Measurements from ENCODE around the gene SERPINA4. TPM values are rescaled to one million over a fixed set of nuclear protein-coding genes. Genes with fewer than 3 reads are reported as not detected.

SERPINA4 gene
- total and polyA plus RNA-seq, 2 of the 13 experiments (the other 11 are each of a cell fraction or from before 2014, with no cell fraction given) = 39.1 to 57.8 TPM

DNA sequence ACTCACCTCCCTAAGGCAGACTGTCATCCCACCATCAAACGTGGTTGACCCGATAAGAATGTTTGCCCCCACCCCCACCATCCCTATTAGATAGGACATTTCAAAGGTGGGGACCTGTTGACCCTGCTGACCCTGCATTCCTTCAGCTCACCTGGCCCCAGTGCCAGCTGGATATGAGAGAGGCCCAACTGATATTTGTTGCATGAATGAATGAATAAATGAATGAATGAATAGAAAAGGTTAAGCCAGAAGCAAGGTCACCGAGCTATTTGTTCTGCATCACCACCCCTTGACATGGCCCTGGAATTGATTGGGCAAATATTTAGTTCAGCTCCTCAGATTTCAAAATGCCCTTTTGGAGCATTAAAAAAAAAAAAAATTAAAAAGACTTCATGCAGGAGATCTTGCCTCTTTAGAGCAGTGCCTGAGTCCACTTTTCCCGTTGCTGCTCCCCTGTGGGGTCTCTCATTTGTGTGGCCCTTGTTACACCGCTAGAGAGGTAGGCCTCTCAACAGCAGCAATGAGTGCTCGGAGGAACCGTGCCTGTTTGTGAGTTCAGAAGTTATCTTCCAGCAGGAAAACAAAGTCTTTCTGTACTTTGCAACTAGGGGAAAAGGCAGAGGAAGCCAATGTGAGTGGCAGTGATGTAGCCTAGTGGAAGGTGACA lies 11.5 kb downstream of the SERPINA4 start (continued):
- TF ChIP-seq, protein P1, sequence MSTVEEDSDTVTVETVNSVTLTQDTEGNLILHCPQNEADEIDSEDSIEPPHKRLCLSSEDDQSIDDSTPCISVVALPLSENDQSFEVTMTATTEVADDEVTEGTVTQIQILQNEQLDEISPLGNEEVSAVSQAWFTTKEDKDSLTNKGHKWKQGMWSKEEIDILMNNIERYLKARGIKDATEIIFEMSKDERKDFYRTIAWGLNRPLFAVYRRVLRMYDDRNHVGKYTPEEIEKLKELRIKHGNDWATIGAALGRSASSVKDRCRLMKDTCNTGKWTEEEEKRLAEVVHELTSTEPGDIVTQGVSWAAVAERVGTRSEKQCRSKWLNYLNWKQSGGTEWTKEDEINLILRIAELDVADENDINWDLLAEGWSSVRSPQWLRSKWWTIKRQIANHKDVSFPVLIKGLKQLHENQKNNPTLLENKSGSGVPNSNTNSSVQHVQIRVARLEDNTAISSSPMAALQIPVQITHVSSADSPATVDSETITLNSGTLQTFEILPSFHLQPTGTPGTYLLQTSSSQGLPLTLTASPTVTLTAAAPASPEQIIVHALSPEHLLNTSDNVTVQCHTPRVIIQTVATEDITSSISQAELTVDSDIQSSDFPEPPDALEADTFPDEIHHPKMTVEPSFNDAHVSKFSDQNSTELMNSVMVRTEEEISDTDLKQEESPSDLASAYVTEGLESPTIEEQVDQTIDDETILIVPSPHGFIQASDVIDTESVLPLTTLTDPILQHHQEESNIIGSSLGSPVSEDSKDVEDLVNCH (CRISPR knock-in tag; IDR thresholded peaks at IDR 0.05) = no peak
- TF ChIP-seq ZNF451 (CRISPR knock-in tag; IDR thresholded peaks at IDR 0.05) (no peak), TCF12 (IDR thresholded peaks at IDR 0.05) (no peak), TCF12 (CRISPR knock-in tag; IDR thresholded peaks at IDR 0.05) (peak; percentile 93), KLF15 (CRISPR knock-in tag; IDR thresholded peaks at IDR 0.05; ENCODE audit: borderline replicate concordance) (no peak), ZNF672 (CRISPR knock-in tag; IDR thresholded peaks at IDR 0.05) (no peak), MED13 (CRISPR knock-in tag; IDR thresholded peaks at IDR 0.05) (peak; percentile 82), ZNF780A (CRISPR knock-in tag; IDR thresholded peaks at IDR 0.05) (no peak; the same call in 1 of the 2 replicates), SCMH1 (CRISPR knock-in tag; IDR thresholded peaks at IDR 0.05; ENCODE audit: borderline replicate concordance) (no peak), HHEX (CRISPR knock-in tag; IDR thresholded peaks at IDR 0.05) (peak; percentile 83), MAFK (conservative IDR thresholded peaks at IDR 0.05 in 1 of 2, IDR thresholded peaks at IDR 0.05 in 1 of 2; ENCODE audit: low read length in 2 of 2) (no peak), CAMTA2 (CRISPR knock-in tag; IDR thresholded peaks at IDR 0.05; ENCODE audit: borderline replicate concordance) (no peak)
- TF ChIP-seq, protein P2, sequence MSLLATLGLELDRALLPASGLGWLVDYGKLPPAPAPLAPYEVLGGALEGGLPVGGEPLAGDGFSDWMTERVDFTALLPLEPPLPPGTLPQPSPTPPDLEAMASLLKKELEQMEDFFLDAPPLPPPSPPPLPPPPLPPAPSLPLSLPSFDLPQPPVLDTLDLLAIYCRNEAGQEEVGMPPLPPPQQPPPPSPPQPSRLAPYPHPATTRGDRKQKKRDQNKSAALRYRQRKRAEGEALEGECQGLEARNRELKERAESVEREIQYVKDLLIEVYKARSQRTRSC (CRISPR knock-in tag; IDR thresholded peaks at IDR 0.05; ENCODE audit: low read depth) = no peak
- TF ChIP-seq, protein P3, sequence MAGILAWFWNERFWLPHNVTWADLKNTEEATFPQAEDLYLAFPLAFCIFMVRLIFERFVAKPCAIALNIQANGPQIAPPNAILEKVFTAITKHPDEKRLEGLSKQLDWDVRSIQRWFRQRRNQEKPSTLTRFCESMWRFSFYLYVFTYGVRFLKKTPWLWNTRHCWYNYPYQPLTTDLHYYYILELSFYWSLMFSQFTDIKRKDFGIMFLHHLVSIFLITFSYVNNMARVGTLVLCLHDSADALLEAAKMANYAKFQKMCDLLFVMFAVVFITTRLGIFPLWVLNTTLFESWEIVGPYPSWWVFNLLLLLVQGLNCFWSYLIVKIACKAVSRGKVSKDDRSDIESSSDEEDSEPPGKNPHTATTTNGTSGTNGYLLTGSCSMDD (CRISPR knock-in tag; IDR thresholded peaks at IDR 0.05) = no peak
- TF ChIP-seq, protein P4, sequence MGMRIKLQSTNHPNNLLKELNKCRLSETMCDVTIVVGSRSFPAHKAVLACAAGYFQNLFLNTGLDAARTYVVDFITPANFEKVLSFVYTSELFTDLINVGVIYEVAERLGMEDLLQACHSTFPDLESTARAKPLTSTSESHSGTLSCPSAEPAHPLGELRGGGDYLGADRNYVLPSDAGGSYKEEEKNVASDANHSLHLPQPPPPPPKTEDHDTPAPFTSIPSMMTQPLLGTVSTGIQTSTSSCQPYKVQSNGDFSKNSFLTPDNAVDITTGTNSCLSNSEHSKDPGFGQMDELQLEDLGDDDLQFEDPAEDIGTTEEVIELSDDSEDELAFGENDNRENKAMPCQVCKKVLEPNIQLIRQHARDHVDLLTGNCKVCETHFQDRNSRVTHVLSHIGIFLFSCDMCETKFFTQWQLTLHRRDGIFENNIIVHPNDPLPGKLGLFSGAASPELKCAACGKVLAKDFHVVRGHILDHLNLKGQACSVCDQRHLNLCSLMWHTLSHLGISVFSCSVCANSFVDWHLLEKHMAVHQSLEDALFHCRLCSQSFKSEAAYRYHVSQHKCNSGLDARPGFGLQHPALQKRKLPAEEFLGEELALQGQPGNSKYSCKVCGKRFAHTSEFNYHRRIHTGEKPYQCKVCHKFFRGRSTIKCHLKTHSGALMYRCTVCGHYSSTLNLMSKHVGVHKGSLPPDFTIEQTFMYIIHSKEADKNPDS (CRISPR knock-in tag; IDR thresholded peaks at IDR 0.05) = no peak
- TF ChIP-seq, protein P5, sequence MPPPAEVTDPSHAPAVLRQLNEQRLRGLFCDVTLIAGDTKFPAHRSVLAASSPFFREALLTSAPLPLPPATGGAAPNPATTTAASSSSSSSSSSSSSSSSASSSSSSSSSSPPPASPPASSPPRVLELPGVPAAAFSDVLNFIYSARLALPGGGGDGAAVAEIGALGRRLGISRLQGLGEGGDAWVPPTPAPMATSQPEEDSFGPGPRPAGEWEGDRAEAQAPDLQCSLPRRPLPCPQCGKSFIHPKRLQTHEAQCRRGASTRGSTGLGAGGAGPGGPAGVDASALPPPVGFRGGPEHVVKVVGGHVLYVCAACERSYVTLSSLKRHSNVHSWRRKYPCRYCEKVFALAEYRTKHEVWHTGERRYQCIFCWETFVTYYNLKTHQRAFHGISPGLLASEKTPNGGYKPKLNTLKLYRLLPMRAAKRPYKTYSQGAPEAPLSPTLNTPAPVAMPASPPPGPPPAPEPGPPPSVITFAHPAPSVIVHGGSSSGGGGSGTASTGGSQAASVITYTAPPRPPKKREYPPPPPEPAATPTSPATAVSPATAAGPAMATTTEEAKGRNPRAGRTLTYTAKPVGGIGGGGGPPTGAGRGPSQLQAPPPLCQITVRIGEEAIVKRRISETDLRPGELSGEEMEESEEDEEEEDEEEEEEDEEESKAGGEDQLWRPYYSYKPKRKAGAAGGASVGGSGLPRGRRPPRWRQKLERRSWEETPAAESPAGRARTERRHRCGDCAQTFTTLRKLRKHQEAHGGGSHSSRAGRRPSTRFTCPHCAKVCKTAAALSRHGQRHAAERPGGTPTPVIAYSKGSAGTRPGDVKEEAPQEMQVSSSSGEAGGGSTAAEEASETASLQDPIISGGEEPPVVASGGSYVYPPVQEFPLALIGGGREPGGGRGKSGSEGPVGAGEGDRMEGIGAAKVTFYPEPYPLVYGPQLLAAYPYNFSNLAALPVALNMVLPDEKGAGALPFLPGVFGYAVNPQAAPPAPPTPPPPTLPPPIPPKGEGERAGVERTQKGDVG (CRISPR knock-in tag; IDR thresholded peaks at IDR 0.05; ENCODE audit: borderline replicate concordance) = peak; percentile 64; the same call in 1 of the 2 replicates
- TF ChIP-seq, protein P6, sequence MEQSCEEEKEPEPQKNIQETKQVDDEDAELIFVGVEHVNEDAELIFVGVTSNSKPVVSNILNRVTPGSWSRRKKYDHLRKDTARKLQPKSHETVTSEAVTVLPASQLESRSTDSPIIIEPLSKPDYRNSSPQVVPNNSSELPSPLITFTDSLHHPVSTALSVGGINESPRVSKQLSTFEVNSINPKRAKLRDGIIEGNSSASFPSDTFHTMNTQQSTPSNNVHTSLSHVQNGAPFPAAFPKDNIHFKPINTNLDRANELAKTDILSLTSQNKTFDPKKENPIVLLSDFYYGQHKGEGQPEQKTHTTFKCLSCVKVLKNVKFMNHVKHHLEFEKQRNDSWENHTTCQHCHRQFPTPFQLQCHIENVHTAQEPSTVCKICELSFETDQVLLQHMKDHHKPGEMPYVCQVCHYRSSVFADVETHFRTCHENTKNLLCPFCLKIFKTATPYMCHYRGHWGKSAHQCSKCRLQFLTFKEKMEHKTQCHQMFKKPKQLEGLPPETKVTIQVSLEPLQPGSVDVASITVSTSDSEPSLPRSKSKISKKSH (CRISPR knock-in tag; IDR thresholded peaks at IDR 0.05; ENCODE audit: borderline replicate concordance) = no peak

All from HepG2 (cell line).